Vagina (tissue), 2 donors: ENCODE results near the gene AHCY.

Experiments used
- CTCF ChIP-seq, 3 experiments: fragments of 450-650 bp in 2 of 3; fragments of 200-600 bp in 1 of 3; sonication (generic) in 1 of 3; IDR thresholded peaks; one replicate each; pipeline ENCODE4 v1.5.1; 2017 to 2019; ENCODE audit warnings: antibody characterized with exemption in 3 of 3, mild to moderate bottlenecking in 2 of 3, moderate library complexity in 2 of 3
- POLR2A ChIP-seq, 2 donors: fragments of 450-650 bp; IDR thresholded peaks; one replicate each; pipeline ENCODE4 v1.6.1; 2017; ENCODE audit warnings: antibody characterized with exemption in 2 of 2, mild to moderate bottlenecking in 2 of 2, moderate library complexity in 2 of 2

GRCh38 chr20:34240121-34240520, 63.0 kb downstream of the AHCY start:
- TF ChIP-seq CTCF (IDR thresholded peaks at IDR 0.05): no peak
- TF ChIP-seq POLR2A (IDR thresholded peaks at IDR 0.05): no peak
